HepG2 (cell line): ENCODE measurements around the gene TMEM8B. TPM values are rescaled to one million over a fixed set of nuclear protein-coding genes. Genes with fewer than 3 reads are reported as not detected.

Experiments
- GLMP ChIP-seq: sonication (generic); formaldehyde crosslinking; IDR thresholded peaks from 2 replicates; pipeline ENCODE4 v1.9.0; 2021; ENCODE audit warnings: missing genetic modification reagents, mild to moderate bottlenecking, borderline replicate concordance
- IKZF5 ChIP-seq: IDR thresholded peaks from 2 replicates; pipeline ENCODE4 v1.6.1; 2018; ENCODE audit warnings: missing genetic modification reagents, mild to moderate bottlenecking, missing compliant biosample characterization
- MTA1 ChIP-seq: sonication (generic); formaldehyde crosslinking; IDR thresholded peaks from 2 replicates; pipeline ENCODE4 v1.4.0; 2020; ENCODE audit warnings: missing genetic modification reagents, mild to moderate bottlenecking, borderline replicate concordance
- PATZ1 ChIP-seq: sonication (generic); formaldehyde crosslinking; IDR thresholded peaks from 2 replicates; pipeline ENCODE4 v1.4.0; 2020; ENCODE audit warnings: missing genetic modification reagents
- SCMH1 ChIP-seq: sonication (generic); formaldehyde crosslinking; IDR thresholded peaks from 2 replicates; pipeline ENCODE4 v1.9.0; 2021; ENCODE audit warnings: missing genetic modification reagents, mild to moderate bottlenecking, borderline replicate concordance
- SNRNP70 ChIP-seq: fragments of 200-400 bp; formaldehyde crosslinking; IDR thresholded peaks from 2 replicates; pipeline ENCODE4 v1.6.1; 2017; ENCODE audit warnings: mild to moderate bottlenecking, low read depth, low read length, moderate library complexity
- TAF15 ChIP-seq: fragments of 200-400 bp; formaldehyde crosslinking; IDR thresholded peaks from one replicate; pipeline ENCODE4 v1.6.1; 2018; ENCODE audit warnings: mild to moderate bottlenecking, low read depth, low read length; ENCODE audit not compliant: poor library complexity, severe bottlenecking
- TBX2 ChIP-seq: sonication (generic); formaldehyde crosslinking; IDR thresholded peaks from 2 replicates; pipeline ENCODE4 v1.5.0; 2020; ENCODE audit warnings: missing genetic modification reagents, mild to moderate bottlenecking, borderline replicate concordance
- TEF ChIP-seq: sonication (generic); formaldehyde crosslinking; IDR thresholded peaks from 2 replicates; pipeline ENCODE4 v1.5.0; 2020; ENCODE audit warnings: missing genetic modification reagents
- THAP7 ChIP-seq: sonication (generic); formaldehyde crosslinking; IDR thresholded peaks from 2 replicates; pipeline ENCODE4 v1.8.1; 2023; ENCODE audit warnings: mild to moderate bottlenecking, missing genetic modification reagents
- YEATS2 ChIP-seq: sonication (generic); formaldehyde crosslinking; IDR thresholded peaks from 2 replicates; pipeline ENCODE4 v1.4.0; 2020; ENCODE audit warnings: missing genetic modification reagents, borderline replicate concordance
- ZBED4 ChIP-seq: sonication (generic); formaldehyde crosslinking; IDR thresholded peaks from 2 replicates; pipeline ENCODE4 v1.4.0; 2020; ENCODE audit warnings: missing genetic modification reagents, borderline replicate concordance
- ZBTB33 ChIP-seq: sonication (generic); formaldehyde crosslinking; IDR thresholded peaks from 2 replicates; pipeline ENCODE4 v1.4.0; 2020; ENCODE audit warnings: missing genetic modification reagents
- ZNF205 ChIP-seq: IDR thresholded peaks from 2 replicates; pipeline ENCODE4 v1.6.1; 2018; ENCODE audit warnings: missing biosample characterization, missing genetic modification reagents
- ZNF775 ChIP-seq: sonication (generic); formaldehyde crosslinking; IDR thresholded peaks from 2 replicates; pipeline ENCODE4 v1.4.0; 2020; ENCODE audit warnings: missing genetic modification reagents, mild to moderate bottlenecking, moderate library complexity, borderline replicate concordance
- polyA plus RNA-seq, 8 experiments: library from polyadenylated mRNA; depleted of rRNA in 3 of 8; stranded (reverse) in 7 of 8; unstranded in 1 of 8; fragments of >200 nt; fragmentation: Illumina TruSeq in 4 of 8; extraction: Trizol in 4 of 8; gene quantifications; 2 replicates each; pipeline versions ENCODE4 v1.2.1 to v1.2.3, GENCODE V29; 2011 to 2016; ENCODE audit warnings: low read depth in 4 of 8, missing spikeins in 1 of 8, mixed read lengths in 1 of 8; ENCODE audit not compliant: insufficient read depth in 1 of 8
- total RNA-seq, 5 experiments: library from RNA; depleted of rRNA; stranded (reverse); fragments of >200 nt; fragmentation: Illumina TruSeq; extraction: Trizol; gene quantifications; 2 replicates each; pipeline ENCODE4 v1.2.3, GENCODE V29; 2016; ENCODE audit warnings: low read depth in 1 of 5

TMEM8B gene
- total and polyA plus RNA-seq, 2 of the 13 experiments (the other 11 are each of a cell fraction or from before 2014, with no cell fraction given) = 2.1 to 2.7 TPM

- TF ChIP-seq PATZ1 (CRISPR knock-in tag) (peak; percentile 46; the same call in 1 of the 2 replicates), SCMH1 (CRISPR knock-in tag) (no peak), MTA1 (CRISPR knock-in tag) (no peak), IKZF5 (peak; percentile 75), GLMP (CRISPR knock-in tag) (no peak), TBX2 (CRISPR knock-in tag) (0 out of 2 replicates have a peak, but pooled peaks have one; percentile 39), THAP7 (CRISPR knock-in tag) (no peak; the same call in 1 of the 2 replicates), ZBTB33 (CRISPR knock-in tag) (peak; percentile 19; the same call in 1 of the 2 replicates), ZNF775 (CRISPR knock-in tag) (0 out of 2 replicates have a peak, but pooled peaks have one; percentile 1), YEATS2 (CRISPR knock-in tag) (peak; percentile 83), ZBED4 (0 out of 2 replicates have a peak, but pooled peaks have one; percentile 40), TAF15 (no peak), ZNF205 (CRISPR knock-in tag) (peak; percentile 45; the same call in 1 of the 2 replicates), SNRNP70 (no peak), TEF (CRISPR knock-in tag) (no peak)
Measured at GRCh38 chr9:35812025-35812602, 16.9 kb upstream of the TMEM8B start, which contains the start of gene SPAG8 (continued).
